Activated naive CD8-positive, alpha-beta T cell treated with anti-CD3 and anti-CD28 coated beads, Interleukin-2, amount 10 ng/mL, durations not matched to agents 7 days and 5 days (primary cell): Measurements from ENCODE around the gene HGS. TPM values are rescaled to one million over a fixed set of nuclear protein-coding genes. Genes with fewer than 3 reads are reported as not detected.

ENCODE experiments used
- microRNA-seq: library from miRNA; unstranded; fragments of <30 nt; microRNA quantifications from one replicate; pipeline ENCODE4 v1.2.0, GENCODE V29; 2022
- total RNA-seq, 2 experiments: library from RNA; stranded (reverse); gene quantifications; one replicate each; pipeline ENCODE4 v1.2.3, GENCODE V29; 2021

HGS gene
- total RNA-seq, 2 experiments from 2014 or later: 152 to 164 TPM

Small RNAs within 50 kb of the gene (microRNA-seq; reads per million reads assigned to microRNA genes)
- not detected for gene MIR6786

Other genes with a start within 250 kb of the HGS start
- 1,000 to 10,000 TPM; 2,936 to 3,174 TPM for gene ACTG1, start 171.2 kb upstream of the HGS start, total RNA-seq
- gene FSCN2, start 155.6 kb upstream of the HGS start, total RNA-seq: 1 to 10 TPM in 1 of 2 experiments, under 1 TPM in 1; 0.94 to 1.7 TPM
- 10 to 100 TPM; 40.7 to 43.1 TPM for gene FAAP100, start 131.7 kb upstream of the HGS start, total RNA-seq
- 100 to 1,000 TPM in 1 of 2 experiments, 10 to 100 TPM in 1; 96.9 to 109 TPM for gene NPLOC4, start 46.9 kb upstream of the HGS start, total RNA-seq
- gene TSPAN10, start 46.8 kb upstream of the HGS start, total RNA-seq: under 1 TPM; 0.36 to 0.99 TPM
- gene PDE6G, start 27.5 kb upstream of the HGS start, total RNA-seq: 10 to 100 TPM; 47.8 to 57.1 TPM
- gene OXLD1, start 17.4 kb upstream of the HGS start, total RNA-seq: 10 to 100 TPM; 56.6 to 60.1 TPM
- 10 to 100 TPM; 31.3 to 32.0 TPM for gene CCDC137, start 17.3 kb upstream of the HGS start, total RNA-seq
- 10 to 100 TPM; 17.7 to 19.0 TPM for gene ARL16, start 214 bp upstream of the HGS start, total RNA-seq
- gene MRPL12, start 19.4 kb downstream of the HGS start, total RNA-seq: 10 to 100 TPM; 55.1 to 59.2 TPM
- gene SLC25A10, start 28.3 kb downstream of the HGS start, total RNA-seq: 10 to 100 TPM; 22.0 to 25.1 TPM
- not detected for gene GCGR, start 120.1 kb downstream of the HGS start, total RNA-seq
- 10 to 100 TPM; 56.5 to 58.3 TPM for gene MCRIP1, start 149.3 kb downstream of the HGS start, total RNA-seq
- gene PPP1R27, start 151.0 kb downstream of the HGS start, total RNA-seq: not detected
- gene P4HB, start 176.5 kb downstream of the HGS start, total RNA-seq: 100 to 1,000 TPM; 319 to 347 TPM
- 100 to 1,000 TPM; 538 to 539 TPM for gene ARHGDIA, start 187.3 kb downstream of the HGS start, total RNA-seq
- gene ALYREF, start 207.6 kb downstream of the HGS start, total RNA-seq: 100 to 1,000 TPM; 135 to 152 TPM
- 100 to 1,000 TPM; 102 to 106 TPM for gene ANAPC11, start 207.7 kb downstream of the HGS start, total RNA-seq
- gene NPB, start 218.2 kb downstream of the HGS start, total RNA-seq: 1 to 10 TPM in 1 of 2 experiments, under 1 TPM in 1; 0.47 to 1.0 TPM
- gene PCYT2, start 227.4 kb downstream of the HGS start, total RNA-seq: 10 to 100 TPM; 39.3 to 44.5 TPM
- gene SIRT7, start 234.2 kb downstream of the HGS start, total RNA-seq: 10 to 100 TPM; 64.8 to 65.2 TPM
- gene MAFG, start 243.7 kb downstream of the HGS start, total RNA-seq: 10 to 100 TPM; 18.3 to 20.4 TPM